SU-DHL-6 (cell line): Measurements from ENCODE around the gene TMEM120B.

Experiments used
- H2AFZ ChIP-seq: fragments of 200-600 bp; sonication (generic); 2 replicates; pipeline ENCODE4 v1.6.1; 2014; ENCODE audit warnings: low read depth, mild to moderate bottlenecking, moderate library complexity, mixed read lengths, antibody characterized with exemption, low read length; ENCODE audit not compliant: severe bottlenecking
- H3F3A ChIP-seq: fragments of 200-600 bp; shearing (Covaris generic); 2 replicates; pipeline ENCODE4 v1.6.0; 2016; ENCODE audit warnings: antibody characterized with exemption, mild to moderate bottlenecking; ENCODE audit not compliant: insufficient read depth
- H3K27ac ChIP-seq: fragments of 200-600 bp; sonication (generic); 2 replicates; pipeline ENCODE4 v1.5.1; 2016; ENCODE audit warnings: low read depth, mild to moderate bottlenecking, low read length, moderate library complexity, mixed read lengths
- H3K27me3 ChIP-seq: fragments of 200-600 bp; sonication (generic), shearing (Covaris generic); 2 replicates; pipeline ENCODE4 v1.6.0; 2014; ENCODE audit warnings: mild to moderate bottlenecking, low read length
- H3K36me3 ChIP-seq: fragments of 200-600 bp; sonication (generic); 2 replicates; pipeline ENCODE4 v1.6.1; 2014; ENCODE audit warnings: mild to moderate bottlenecking, low read length, mixed read lengths
- H3K4me2 ChIP-seq: fragments of 300-600, 200-600 bp; shearing (Covaris generic), sonication (generic); 2 replicates; pipeline ENCODE4 v1.6.0; 2014; ENCODE audit warnings: low read length, low read depth, mild to moderate bottlenecking; ENCODE audit not compliant: poor library complexity, severe bottlenecking
- H3K4me3 ChIP-seq: fragments of 200-600 bp; sonication (generic); 2 replicates; pipeline ENCODE4 v1.5.1; 2014; ENCODE audit warnings: antibody characterized with exemption, low read length, mild to moderate bottlenecking, mixed read lengths; ENCODE audit not compliant: insufficient read depth, poor library complexity, severe bottlenecking
- H3K79me2 ChIP-seq: fragments of 200-600 bp; sonication (generic); 2 replicates; pipeline ENCODE4 v1.6.1; 2014; ENCODE audit warnings: mild to moderate bottlenecking, low read length, moderate library complexity; ENCODE audit not compliant: insufficient read depth
- H3K9ac ChIP-seq: fragments of 200-600 bp; sonication (generic); 2 replicates; pipeline ENCODE4 v1.7.0; 2014; ENCODE audit warnings: mild to moderate bottlenecking, low read length
- H3K9me2 ChIP-seq: fragments of 200-600 bp; sonication (generic); replicated peaks from 2 replicates; pipeline ENCODE4 v1.6.1; 2014; ENCODE audit warnings: low read length; ENCODE audit not compliant: insufficient read depth
- H3K9me3 ChIP-seq: fragments of 200-600 bp; sonication (generic); 2 replicates; pipeline ENCODE4 v1.6.1; 2014; ENCODE audit warnings: low read length, mixed read lengths; ENCODE audit not compliant: insufficient read depth
- H4K20me1 ChIP-seq: fragments of 200-600 bp; sonication (generic); 2 replicates; pipeline ENCODE4 v1.6.1; 2014; ENCODE audit warnings: low read depth, mild to moderate bottlenecking, antibody characterized with exemption, low read length, moderate library complexity, mixed read lengths
- CTCF ChIP-seq: fragments of 200-600 bp; sonication (generic); IDR thresholded peaks from one replicate; pipeline ENCODE4 v1.5.1; 2017; ENCODE audit warnings: antibody characterized with exemption, mild to moderate bottlenecking, low read length, moderate library complexity; ENCODE audit not compliant: insufficient read depth, poor library complexity, severe bottlenecking
- EZH2phosphoT487 ChIP-seq: fragments of 200-600 bp; sonication (generic), shearing (Covaris generic); conservative IDR thresholded peaks from 2 replicates; pipeline ENCODE4 v1.6.1; 2018; ENCODE audit warnings: mild to moderate bottlenecking, antibody characterized with exemption, low read length, moderate library complexity, mixed read lengths

The TMEM120B gene

GRCh38 chr12:121797937-121798786 lies 85.6 kb downstream of the TMEM120B start:
- Histone ChIP-seq H3K27me3 (no peaks in the 10 kb centered on the region), H3K4me2 (peak overlapping the region; percentile 55), H3F3A (peaks cover 26% of the 10 kb centered on the region), H3K4me3 (no peak overlapping the region), H3K9me3 (no peaks in the 10 kb centered on the region), H3K27ac (no peak overlapping the region), H3K36me3 (no peaks in the 10 kb centered on the region), H4K20me1 (no peaks in the 10 kb centered on the region), H3K9ac (no peak overlapping the region), H3K9me2 (no peaks in the 10 kb centered on the region), H3K79me2 (peaks cover 20% of the 10 kb centered on the region), H2AFZ (no peak overlapping the region)
- TF ChIP-seq CTCF: no peak
- no peak for TF ChIP-seq EZH2phosphoT487

GRCh38 chr12:121798787-121799155 lies 86.2 kb downstream of the TMEM120B start:
- peak overlapping the region; percentile 78 for H3K27ac ChIP-seq
- H3K4me3 ChIP-seq: peak overlapping the region; percentile 25
- peak overlapping the region; percentile 46 for H3K9ac ChIP-seq
- H3K9me2 ChIP-seq: no peaks in the 10 kb centered on the region
- H3K27me3 ChIP-seq: no peaks in the 10 kb centered on the region
- H3K4me2 ChIP-seq: peak overlapping the region; percentile 55
- peaks cover 30% of the 10 kb centered on the region for H3F3A ChIP-seq
- H3K9me3 ChIP-seq: no peaks in the 10 kb centered on the region
- no peak for TF ChIP-seq CTCF
- TF ChIP-seq EZH2phosphoT487: no peak
- H3K36me3 ChIP-seq: no peaks in the 10 kb centered on the region
- H4K20me1 ChIP-seq: no peaks in the 10 kb centered on the region
- H2AFZ ChIP-seq: no peak overlapping the region
- H3K79me2 ChIP-seq: peaks cover 18% of the 10 kb centered on the region; the same call in 1 of the 2 replicates

GRCh38 chr12:121799156-121799841 lies 86.7 kb downstream of the TMEM120B start:
- H3K27me3 ChIP-seq: no peaks in the 10 kb centered on the region
- H4K20me1 ChIP-seq: no peaks in the 10 kb centered on the region
- H3K4me2 ChIP-seq: peak overlapping the region; percentile 97
- H3K36me3 ChIP-seq: no peaks in the 10 kb centered on the region
- no peak overlapping the region for H2AFZ ChIP-seq
- H3K79me2 ChIP-seq: peaks cover 18% of the 10 kb centered on the region; the same call in 1 of the 2 replicates
- H3K9ac ChIP-seq: peak overlapping the region; percentile 77
- H3F3A ChIP-seq: peaks cover 30% of the 10 kb centered on the region
- no peak for TF ChIP-seq CTCF
- TF ChIP-seq EZH2phosphoT487: no peak
- peak overlapping the region; percentile 58 for H3K4me3 ChIP-seq
- no peaks in the 10 kb centered on the region for H3K9me2 ChIP-seq
- peak overlapping the region; percentile 97 for H3K27ac ChIP-seq
- H3K9me3 ChIP-seq: no peaks in the 10 kb centered on the region
